PC-3 (cell line): ENCODE data around the gene WIPF1. TPM values are rescaled to one million over a fixed set of nuclear protein-coding genes. Genes with fewer than 3 reads are reported as not detected.

ENCODE experiments used
- ATAC-seq: fragments of 200-7000 bp; cut with Tn5 transposase; 2 replicates; pipeline ENCODE4 v1.9.1; 2020; ENCODE audit warnings: mild to moderate bottlenecking, moderate library complexity
- BruUV-seq: library from RNA; stranded (reverse); fragments of 400-500 nt; replicated peaks from 2 replicates; lab custom pipeline; 2021; lab: Mats Ljungman, UMichigan
- CTCF ChIA-PET: fragments of 300-600 bp; sonication (Branson Sonifier 250); formaldehyde crosslinking; loops from one replicate; lab custom pipeline; 2022; ENCODE audit warnings: antibody characterized with exemption; lab: Charles Lee
- POLR2A ChIA-PET: fragments of 300-600 bp; sonication (Branson Sonifier 250); formaldehyde crosslinking; loops from one replicate; lab custom pipeline; 2022; ENCODE audit warnings: antibody characterized with exemption; ENCODE audit not compliant: unreplicated experiment; lab: Charles Lee
- DNase-seq: peaks from one replicate; pipeline ENCODE4 v3.0.0-alpha.2; 2015
- H2AFZ ChIP-seq: fragments of 300-600 bp; sonication (generic); 2 replicates; pipeline ENCODE4 v1.6.0; 2016; ENCODE audit warnings: antibody characterized with exemption, low read length
- H3F3A ChIP-seq: fragments of 300-600 bp; sonication (generic); one replicate; pipeline ENCODE4 v1.6.0; 2017; ENCODE audit warnings: antibody characterized with exemption, low read length, control low read depth, mild to moderate bottlenecking; ENCODE audit not compliant: unreplicated experiment
- H3K27ac ChIP-seq: fragments of 300-600 bp; sonication (generic); 2 replicates; pipeline ENCODE4 v1.5.1; 2016; ENCODE audit warnings: mild to moderate bottlenecking, low read length
- H3K27me3 ChIP-seq: fragments of 300-600 bp; sonication (generic); 2 replicates; pipeline ENCODE4 v1.6.1; 2016; ENCODE audit warnings: low read length, mixed read lengths
- H3K36me3 ChIP-seq: fragments of 300-600 bp; sonication (generic); 2 replicates; pipeline ENCODE4 v1.6.1; 2016; ENCODE audit warnings: low read depth, mixed run types, low read length, mixed read lengths
- H3K4me1 ChIP-seq: fragments of 300-600 bp; sonication (generic); 2 replicates; pipeline ENCODE4 v1.5.1; 2016; ENCODE audit warnings: low read length; ENCODE audit not compliant: insufficient read depth
- H3K4me2 ChIP-seq: fragments of 300-600 bp; sonication (generic); 2 replicates; pipeline ENCODE4 v1.6.0; 2016; ENCODE audit warnings: low read length
- H3K4me3 ChIP-seq: fragments of 300-600 bp; sonication (generic); 2 replicates; pipeline ENCODE4 v1.5.1; 2016; ENCODE audit warnings: mild to moderate bottlenecking, low read length, mixed read lengths
- H3K79me2 ChIP-seq: fragments of 300-600 bp; sonication (generic); 2 replicates; pipeline ENCODE4 v1.6.1; 2017; ENCODE audit warnings: low read length, mixed read lengths
- H3K9ac ChIP-seq: fragments of 300-600 bp; sonication (generic); 2 replicates; pipeline ENCODE4 v1.6.0; 2016; ENCODE audit warnings: mild to moderate bottlenecking, low read length
- H3K9me2 ChIP-seq: fragments of 300-600 bp; sonication (generic); replicated peaks from 2 replicates; pipeline ENCODE4 v1.6.1; 2016; ENCODE audit warnings: mixed run types, low read length, mixed read lengths
- H3K9me3 ChIP-seq: fragments of 300-600 bp; sonication (generic); 2 replicates; pipeline ENCODE4 v1.6.1; 2016; ENCODE audit warnings: low read length, mixed read lengths
- H4K20me1 ChIP-seq: fragments of 300-600 bp; sonication (generic); 2 replicates; pipeline ENCODE4 v1.6.1; 2016; ENCODE audit warnings: low read length, mixed read lengths
- EZH2 ChIP-seq: fragments of 300-600 bp; sonication (generic); IDR thresholded peaks from one replicate; pipeline ENCODE4 v1.6.1; 2017; ENCODE audit warnings: antibody characterized with exemption, mild to moderate bottlenecking, low read length; ENCODE audit not compliant: unreplicated experiment
- EZH2phosphoT487 ChIP-seq: fragments of 300-600 bp; sonication (generic); IDR thresholded peaks from 2 replicates; pipeline ENCODE4 v1.6.1; 2018; ENCODE audit warnings: mild to moderate bottlenecking, antibody characterized with exemption, low read length, borderline replicate concordance
- intact Hi-C: fragments of 100-400 bp; cut with micrococcal nuclease; formaldehyde crosslinking; loops from 2 replicates; pipeline ENCODE4 v1.9.0; 2023
- total RNA-seq: library from RNA; depleted of rRNA; stranded (reverse); fragments of >200 nt; gene quantifications from 2 replicates; pipeline ENCODE4 v1.2.3, GENCODE V29; 2014
- TF ChIP-seq, protein P1 (sequence below): fragments of 300-600 bp; sonication (generic); conservative IDR thresholded peaks from 2 replicates; pipeline ENCODE4 v1.5.1; 2017; ENCODE audit warnings: antibody characterized with exemption, low read depth, mild to moderate bottlenecking, low read length

Gene WIPF1
- total RNA-seq, 1 experiment from 2014 or later: 0.29 TPM

DNA sequence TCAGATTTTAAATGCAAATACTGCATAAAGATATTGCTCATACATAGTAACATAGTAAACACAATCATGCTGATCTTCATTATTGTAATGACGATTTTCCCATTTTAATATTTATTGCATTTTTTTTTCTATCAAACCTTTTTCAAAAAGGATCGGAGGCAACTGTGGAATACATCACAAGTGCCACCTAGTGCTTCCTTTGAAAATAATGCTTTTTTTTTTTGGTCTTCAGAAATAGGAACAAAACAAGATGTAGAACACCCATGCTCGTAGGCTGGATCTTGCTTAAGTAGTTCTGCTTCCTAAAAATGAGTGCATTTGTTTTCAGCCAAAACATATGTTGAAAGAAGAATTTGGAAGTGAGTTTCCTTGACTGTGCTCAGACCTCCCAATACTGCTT lies 75.1 kb downstream of the WIPF1 start:
- Histone ChIP-seq H3K79me2 (no peaks in the 10 kb centered on the region), H3K27me3 (peaks cover 40% of the 10 kb centered on the region), H3K4me1 (no peaks in the 10 kb centered on the region), H3K4me3 (no peak overlapping the region), H4K20me1 (no peaks in the 10 kb centered on the region), H3K9me3 (no peaks in the 10 kb centered on the region), H3F3A (no peaks in the 10 kb centered on the region), H2AFZ (no peak overlapping the region), H3K9me2 (no peaks in the 10 kb centered on the region), H3K36me3 (no peaks in the 10 kb centered on the region), H3K4me2 (no peak overlapping the region), H3K27ac (no peak overlapping the region), H3K9ac (no peak overlapping the region)
- no TSS peak for BruUV-seq
- ChIA-PET CTCF (no interaction called here), POLR2A (no interaction called here)
- TF ChIP-seq EZH2phosphoT487 (no peak), EZH2 (no peak)
- TF ChIP-seq, protein P1, sequence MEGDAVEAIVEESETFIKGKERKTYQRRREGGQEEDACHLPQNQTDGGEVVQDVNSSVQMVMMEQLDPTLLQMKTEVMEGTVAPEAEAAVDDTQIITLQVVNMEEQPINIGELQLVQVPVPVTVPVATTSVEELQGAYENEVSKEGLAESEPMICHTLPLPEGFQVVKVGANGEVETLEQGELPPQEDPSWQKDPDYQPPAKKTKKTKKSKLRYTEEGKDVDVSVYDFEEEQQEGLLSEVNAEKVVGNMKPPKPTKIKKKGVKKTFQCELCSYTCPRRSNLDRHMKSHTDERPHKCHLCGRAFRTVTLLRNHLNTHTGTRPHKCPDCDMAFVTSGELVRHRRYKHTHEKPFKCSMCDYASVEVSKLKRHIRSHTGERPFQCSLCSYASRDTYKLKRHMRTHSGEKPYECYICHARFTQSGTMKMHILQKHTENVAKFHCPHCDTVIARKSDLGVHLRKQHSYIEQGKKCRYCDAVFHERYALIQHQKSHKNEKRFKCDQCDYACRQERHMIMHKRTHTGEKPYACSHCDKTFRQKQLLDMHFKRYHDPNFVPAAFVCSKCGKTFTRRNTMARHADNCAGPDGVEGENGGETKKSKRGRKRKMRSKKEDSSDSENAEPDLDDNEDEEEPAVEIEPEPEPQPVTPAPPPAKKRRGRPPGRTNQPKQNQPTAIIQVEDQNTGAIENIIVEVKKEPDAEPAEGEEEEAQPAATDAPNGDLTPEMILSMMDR: peak; percentile 59; the same call in 1 of the 2 replicates
- intact Hi-C loops: loop anchor here (1.0 to 5.0 kb wide), 2 partner anchors 60 to 365 kb away; no protein-coding TSS in a partner anchor
- ATAC-seq: no peak
- DNase-seq: peak; percentile 35

DNA sequence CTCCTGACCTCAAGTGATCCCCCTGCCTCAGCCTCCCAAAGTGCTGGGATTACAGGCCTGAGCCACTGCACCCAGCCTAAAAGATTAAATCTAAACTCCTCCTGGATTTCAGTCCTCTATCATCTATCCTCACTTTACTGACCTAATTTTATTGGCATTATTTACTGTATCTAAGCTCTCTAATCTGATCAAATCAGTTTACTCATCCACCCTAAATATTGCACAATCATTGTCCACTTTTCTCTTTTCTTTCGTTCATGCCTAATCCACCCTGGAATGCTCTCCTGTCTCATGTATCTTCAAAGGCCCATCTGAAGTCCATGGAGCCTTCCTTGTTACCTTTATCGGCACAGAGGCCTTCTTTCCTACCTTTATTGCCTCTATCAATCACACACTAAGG lies 79.2 kb downstream of the WIPF1 start:
- Histone ChIP-seq H3K36me3 (no peaks in the 10 kb centered on the region), H3K9ac (no peak overlapping the region), H4K20me1 (no peaks in the 10 kb centered on the region), H3K9me2 (no peaks in the 10 kb centered on the region), H3K27me3 (peaks cover 32% of the 10 kb centered on the region), H2AFZ (no peak overlapping the region), H3K79me2 (no peaks in the 10 kb centered on the region), H3F3A (no peaks in the 10 kb centered on the region), H3K9me3 (no peaks in the 10 kb centered on the region), H3K27ac (no peak overlapping the region), H3K4me1 (no peaks in the 10 kb centered on the region), H3K4me3 (no peak overlapping the region), H3K4me2 (no peak overlapping the region)
- ATAC-seq (no peak), DNase-seq (peak; percentile 18)
- no peak for TF ChIP-seq EZH2
- TF ChIP-seq, protein P1: no peak
- no peak for TF ChIP-seq EZH2phosphoT487
- ChIA-PET POLR2A (no interaction called here), CTCF (no interaction called here)
- no TSS peak for BruUV-seq
- intact Hi-C loops: no loop called here

DNA sequence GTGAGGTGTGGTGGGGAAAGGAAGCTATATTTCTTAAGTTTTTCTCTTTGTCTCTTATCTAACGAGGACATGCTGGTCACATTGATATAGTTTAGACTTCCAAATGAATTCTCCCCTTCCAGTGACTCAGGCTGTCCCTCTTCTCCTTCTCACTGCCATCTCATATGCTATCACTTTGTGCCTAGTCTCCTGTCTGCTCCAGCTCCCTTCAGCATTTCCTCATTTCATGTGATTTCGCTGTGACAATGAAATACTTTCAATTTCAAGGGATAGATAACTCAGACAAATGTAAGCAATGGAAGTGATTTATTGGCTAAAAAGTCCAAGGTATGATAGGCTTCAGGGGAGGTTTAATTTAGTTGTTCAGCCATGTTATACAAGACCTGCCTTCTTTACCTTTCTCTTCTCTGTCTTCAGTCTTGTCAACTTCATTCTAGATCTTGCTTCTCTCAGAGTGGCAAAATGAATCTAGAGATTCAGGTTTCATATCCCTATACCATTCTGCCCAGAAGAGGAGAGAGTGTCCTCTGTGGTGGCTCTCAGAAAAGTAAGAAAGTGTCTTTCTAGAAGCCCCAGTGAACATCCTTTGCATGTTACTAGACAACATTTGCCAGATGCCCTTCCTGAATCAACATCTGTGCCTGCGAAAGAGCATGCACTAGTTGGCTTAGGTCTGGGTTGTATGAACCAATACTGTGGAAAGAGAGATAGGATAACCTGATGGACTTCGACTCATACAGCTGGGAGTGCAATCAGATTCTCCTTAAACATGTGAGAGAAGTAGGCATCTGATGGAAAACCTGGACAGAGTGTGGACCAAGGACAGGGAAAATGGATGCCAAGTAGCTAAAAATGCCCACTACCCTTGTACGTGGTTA lies 80.9 kb downstream of the WIPF1 start:
- H3K36me3 ChIP-seq: no peaks in the 10 kb centered on the region
- TF ChIP-seq, protein P1: no peak
- TF ChIP-seq EZH2phosphoT487 (no peak), EZH2 (no peak)
- H3K79me2 ChIP-seq: no peaks in the 10 kb centered on the region
- no peaks in the 10 kb centered on the region for H3K9me2 ChIP-seq
- H3K4me2 ChIP-seq: no peak overlapping the region
- H3F3A ChIP-seq: no peaks in the 10 kb centered on the region
- ChIA-PET CTCF (interaction anchor here (0.5 to 0.6 kb wide), 2 partner anchors 595 to 1215 kb away, joined by 3 to 4 read pairs; no protein-coding TSS in a partner anchor), POLR2A (no interaction called here)
- no peak for ATAC-seq
- no peak overlapping the region for H2AFZ ChIP-seq
- no peak for DNase-seq
- H3K9me3 ChIP-seq: peaks cover 6% of the 10 kb centered on the region
- H3K9ac ChIP-seq: no peak overlapping the region
- BruUV-seq: no TSS peak
- H4K20me1 ChIP-seq: no peaks in the 10 kb centered on the region
- intact Hi-C loops: no loop called here
- H3K4me1 ChIP-seq: no peaks in the 10 kb centered on the region
- H3K4me3 ChIP-seq: no peak overlapping the region
- peaks cover 24% of the 10 kb centered on the region for H3K27me3 ChIP-seq
- no peak overlapping the region for H3K27ac ChIP-seq
